Esophagus squamous epithelium (tissue), 5 donors: ENCODE measurements around the gene DRAXIN. TPM values are rescaled to one million over a fixed set of nuclear protein-coding genes. Genes with fewer than 3 reads are reported as not detected.

Experiments used
- DNase-seq: peaks from one replicate; lab custom pipeline; 2025; lab: John Stamatoyannopoulos, UW
- H3K27ac ChIP-seq, 4 donors: fragments of 200-600 bp; sonication (generic); one replicate each; pipeline ENCODE4 v1.5.1; 2016 to 2019; ENCODE audit warnings: mild to moderate bottlenecking in 1 of 4
- H3K27me3 ChIP-seq, 4 donors: fragments of 200-600 bp; sonication (generic); 1 replicate in 3 of 4; 2 replicates in 1 of 4; pipeline versions ENCODE4 v1.5.1 to v1.6.0; 2017 to 2021; ENCODE audit warnings: antibody characterized with exemption in 1 of 4
- H3K36me3 ChIP-seq, 3 donors: fragments of 200-600 bp; sonication (generic); one replicate each; pipeline ENCODE4 v1.5.1; 2016 to 2019
- H3K4me1 ChIP-seq, 3 donors: fragments of 200-600 bp; sonication (generic); one replicate each; pipeline ENCODE4 v1.5.1; 2017 to 2019
- H3K4me3 ChIP-seq, 4 donors: fragments of 200-600 bp; sonication (generic); 1 replicate in 3 of 4; 2 replicates in 1 of 4; pipeline ENCODE4 v1.5.1; 2016 to 2019; ENCODE audit warnings: mild to moderate bottlenecking in 2 of 4, moderate library complexity in 1 of 4
- H3K9me3 ChIP-seq, 3 donors: fragments of 200-600 bp; sonication (generic); one replicate each; pipeline ENCODE4 v1.5.1; 2016 to 2019
- CTCF ChIP-seq, 6 experiments: fragments of 450-650 bp in 4 of 6; fragments of 200-600 bp in 2 of 6; sonication (generic) in 2 of 6; IDR thresholded peaks; one replicate each; pipeline ENCODE4 v1.5.1; 2016 to 2019; ENCODE audit warnings: antibody characterized with exemption in 6 of 6, mild to moderate bottlenecking in 4 of 6, moderate library complexity in 4 of 6
- POLR2A ChIP-seq, 4 donors: fragments of 450-650 bp; IDR thresholded peaks; one replicate each; pipeline ENCODE4 v1.6.1; 2017; ENCODE audit warnings: antibody characterized with exemption in 4 of 4, mild to moderate bottlenecking in 4 of 4, moderate library complexity in 3 of 4
- WGBS, 2 donors: methylation state at CpG; one replicate each; pipeline ENCODE4 v1.1.5; 2018; 5-methylcytosine and 5-hydroxymethylcytosine counted together
- intact Hi-C: fragments of 100-400 bp; cut with DNase I; formaldehyde crosslinking; loops from one replicate; pipeline ENCODE4 v1.15.0; 2022
- total RNA-seq, 4 donors: library from RNA; depleted of rRNA; stranded (reverse); fragments of >200 nt; gene quantifications; one replicate each; pipeline ENCODE4 v1.1.0, GENCODE V29; 2016
- donor health status: DM: yes; HTN: yes; CAD: no.

Gene DRAXIN
- total RNA-seq, 4 donors from 2014 or later: not detected

GRCh38 chr1:11720525-11720924 is 29.0 kb downstream of the DRAXIN start:
- no peak overlapping the region for H3K27ac ChIP-seq
- H3K27me3 ChIP-seq: peaks cover 0 to 4% (median 0%) of the 10 kb centered on the region in 4 donors
- WGBS, 2 donors: 53 to 54% methylated on average over 4 of the region's 4 CpGs
- DNase-seq: no peak
- peaks cover 0 to 17% (median 7%) of the 10 kb centered on the region in 3 donors for H3K4me1 ChIP-seq
- no peaks in the 10 kb centered on the region for H3K9me3 ChIP-seq
- TF ChIP-seq CTCF (IDR thresholded peaks at IDR 0.05): no peak
- no peak for TF ChIP-seq POLR2A (IDR thresholded peaks at IDR 0.05)
- H3K4me3 ChIP-seq: no peak overlapping the region
- no peaks in the 10 kb centered on the region for H3K36me3 ChIP-seq
- intact Hi-C loops: loop anchor here (5.0 kb wide), 1 partner anchor 68 kb away; the partner anchor contains the start of genes FBXO2 and FBXO44

GRCh38 chr1:11721311-11721710 is 29.8 kb downstream of the DRAXIN start:
- intact Hi-C loops: loop anchor here (5.0 kb wide), 1 partner anchor 69 kb away; the partner anchor contains the start of genes FBXO2 and FBXO44
- no peak overlapping the region for H3K4me3 ChIP-seq
- DNase-seq: no peak
- H3K27ac ChIP-seq: no peak overlapping the region
- H3K27me3 ChIP-seq: no peaks in the 10 kb centered on the region
- H3K9me3 ChIP-seq: no peaks in the 10 kb centered on the region
- no peak for TF ChIP-seq POLR2A (IDR thresholded peaks at IDR 0.05)
- TF ChIP-seq CTCF (IDR thresholded peaks at IDR 0.05): no peak
- 47 to 60% methylated on average over 2 to 3 of the region's 4 CpGs for WGBS, 2 donors
- no peaks in the 10 kb centered on the region for H3K36me3 ChIP-seq
- peaks cover 0 to 17% (median 7%) of the 10 kb centered on the region in 3 donors for H3K4me1 ChIP-seq

GRCh38 chr1:11722538-11722937 is 31.0 kb downstream of the DRAXIN start:
- H3K4me1 ChIP-seq: peaks cover 0 to 17% (median 7%) of the 10 kb centered on the region in 3 donors
- H3K27ac ChIP-seq: no peak overlapping the region
- intact Hi-C loops: loop anchor here (5.0 kb wide), 1 partner anchor 70 kb away; the partner anchor contains the start of genes FBXO2 and FBXO44
- no peaks in the 10 kb centered on the region for H3K27me3 ChIP-seq
- H3K4me3 ChIP-seq: no peak overlapping the region
- no peak for TF ChIP-seq POLR2A (IDR thresholded peaks at IDR 0.05)
- TF ChIP-seq CTCF (IDR thresholded peaks at IDR 0.05): no peak
- no peaks in the 10 kb centered on the region for H3K36me3 ChIP-seq
- 30 to 46% methylated on average over 2 of the region's 2 CpGs for WGBS, 2 donors
- H3K9me3 ChIP-seq: no peaks in the 10 kb centered on the region
- DNase-seq: no peak

- Histone ChIP-seq H3K4me1 (peaks cover 0 to 18% (median 13%) of the 10 kb centered on the region in 3 donors), H3K27ac (no peak overlapping the region), H3K36me3 (no peaks in the 10 kb centered on the region), H3K4me3 (no peak overlapping the region), H3K9me3 (no peaks in the 10 kb centered on the region), H3K27me3 (no peaks in the 10 kb centered on the region)
- intact Hi-C loops: no loop called here
- no peak for DNase-seq
- WGBS, 2 donors: 47 to 58% methylated on average over 5 of the region's 5 CpGs
- TF ChIP-seq CTCF (IDR thresholded peaks at IDR 0.05) (no peak), POLR2A (IDR thresholded peaks at IDR 0.05) (no peak)
These were observed 34.1 kb downstream of the DRAXIN start for GRCh38 chr1:11725616-11726015.

- WGBS, 2 donors: 92% methylated on average over 3 to 4 of the region's 4 CpGs
These were observed 35.6 kb downstream of the DRAXIN start for GRCh38 chr1:11727119-11727518.

More at GRCh38 chr1:11727119-11727518, 35.6 kb downstream of the DRAXIN start:
- Histone ChIP-seq H3K36me3 (no peaks in the 10 kb centered on the region), H3K27me3 (no peaks in the 10 kb centered on the region), H3K4me3 (no peak overlapping the region), H3K4me1 (peaks cover 4 to 33% (median 27%) of the 10 kb centered on the region in 3 donors), H3K27ac (no peak overlapping the region), H3K9me3 (no peaks in the 10 kb centered on the region)
- no peak for DNase-seq
- TF ChIP-seq CTCF (IDR thresholded peaks at IDR 0.05) (no peak), POLR2A (IDR thresholded peaks at IDR 0.05) (no peak)
- intact Hi-C loops: no loop called here
